WTC11 (cell line): ENCODE data around the gene P2RX1. TPM values are rescaled to one million over a fixed set of nuclear protein-coding genes. Genes with fewer than 3 reads are reported as not detected.
A peak's percentile ranks its signal among the peaks of the same experiment; 100 is the strongest.

ENCODE experiments used
- ATAC-seq: fragments of 200-7000 bp; cut with Tn5 transposase; 2 replicates; pipeline ENCODE4 v1.10.0; 2021; ENCODE audit warnings: mild to moderate bottlenecking, moderate library complexity
- CTCF ChIA-PET: fragments of 300-600 bp; sonication (Branson Sonifier 250); formaldehyde crosslinking; loops from one replicate; lab custom pipeline; 2021; ENCODE audit warnings: antibody characterized with exemption; lab: Charles Lee
- POLR2A ChIA-PET: fragments of 350-600 bp; sonication (Branson Sonifier 250); formaldehyde crosslinking; loops from one replicate; lab custom pipeline; 2021; ENCODE audit warnings: antibody characterized with exemption; lab: Charles Lee
- DNase-seq: peaks from one replicate; pipeline ENCODE4 v3.0.0; 2021; ENCODE audit warnings: low spot score
- H3K27ac Mint-ChIP-seq: 2 replicates; pipeline ENCODE4 v1.8.0; 2021; ENCODE audit warnings: mixed read lengths
- H3K27me3 Mint-ChIP-seq: 2 replicates; pipeline ENCODE4 v1.8.0; 2021; ENCODE audit warnings: low read depth, mild to moderate bottlenecking, moderate library complexity, mixed read lengths
- H3K36me3 Mint-ChIP-seq: 2 replicates; pipeline ENCODE4 v1.8.0; 2021; ENCODE audit warnings: mixed read lengths
- H3K4me1 Mint-ChIP-seq: 2 replicates; pipeline ENCODE4 v1.8.0; 2022; ENCODE audit warnings: mixed read lengths
- H3K4me3 Mint-ChIP-seq: 2 replicates; pipeline ENCODE4 v1.8.0; 2021; ENCODE audit warnings: mild to moderate bottlenecking, moderate library complexity, mixed read lengths
- H3K9me3 Mint-ChIP-seq: 2 replicates; pipeline ENCODE4 v1.8.0; 2021; ENCODE audit warnings: mixed read lengths
- E2F4 ChIP-seq: sonication (generic); formaldehyde crosslinking; IDR thresholded peaks from 2 replicates; pipeline ENCODE4 v1.8.1; 2022; ENCODE audit warnings: low read depth, mild to moderate bottlenecking, moderate library complexity, missing genetic modification reagents, borderline replicate concordance
- GRHL2 ChIP-seq: fragments of 250-450 bp; sonication (Bioruptor Pico); IDR thresholded peaks from 2 replicates; pipeline ENCODE4 v1.8.0; 2022; ENCODE audit warnings: mild to moderate bottlenecking, moderate library complexity; ENCODE audit not compliant: insufficient replicate concordance, severe bottlenecking
- JAZF1 ChIP-seq: fragments of 250-450 bp; sonication (Bioruptor Pico); IDR thresholded peaks from 2 replicates; pipeline ENCODE4 v1.9.0; 2021; ENCODE audit warnings: moderate library complexity, mild to moderate bottlenecking, inconsistent platforms
- MLX ChIP-seq: sonication (generic); formaldehyde crosslinking; IDR thresholded peaks from 2 replicates; pipeline ENCODE4 v1.8.1; 2023; ENCODE audit warnings: mild to moderate bottlenecking, missing genetic modification reagents, moderate library complexity
- SOX15 ChIP-seq: fragments of 250-450 bp; sonication (Bioruptor Pico); IDR thresholded peaks from 2 replicates; pipeline ENCODE4 v1.9.0; 2021; ENCODE audit warnings: mild to moderate bottlenecking
- SP1 ChIP-seq: sonication (generic); formaldehyde crosslinking; conservative IDR thresholded peaks from 2 replicates; pipeline ENCODE4 v1.8.1; 2022; ENCODE audit warnings: missing genetic modification reagents
- total RNA-seq: library from RNA; stranded (reverse); gene quantifications from 3 replicates; pipeline ENCODE4 v1.2.3, GENCODE V29; 2021
- TF ChIP-seq, protein P1 (sequence below): fragments of 250-450 bp; sonication (Bioruptor Pico); IDR thresholded peaks from 2 replicates; pipeline ENCODE4 v1.9.0; 2021; ENCODE audit warnings: moderate library complexity, mild to moderate bottlenecking, inconsistent platforms, borderline replicate concordance
- TF ChIP-seq, protein P2 (sequence below): sonication (generic); formaldehyde crosslinking; conservative IDR thresholded peaks from 2 replicates; pipeline ENCODE4 v1.8.1; 2023; ENCODE audit warnings: mild to moderate bottlenecking, low read depth, missing genetic modification reagents, moderate library complexity
- TF ChIP-seq, protein P3 (sequence below): sonication (generic); formaldehyde crosslinking; IDR thresholded peaks from 2 replicates; pipeline ENCODE4 v1.8.1; 2023; ENCODE audit warnings: mild to moderate bottlenecking, missing genetic modification reagents
- TF ChIP-seq, protein P4 (sequence below): sonication (generic); formaldehyde crosslinking; IDR thresholded peaks from 2 replicates; pipeline ENCODE4 v1.8.0; 2022; ENCODE audit warnings: missing genetic modification reagents
- TF ChIP-seq, protein P5 (sequence below): fragments of 250-450 bp; sonication (Bioruptor Pico); IDR thresholded peaks from 2 replicates; pipeline ENCODE4 v1.9.0; 2021; ENCODE audit warnings: mild to moderate bottlenecking

Gene P2RX1
- total RNA-seq, 1 experiment from 2014 or later, result 0.07 TPM

DNA sequence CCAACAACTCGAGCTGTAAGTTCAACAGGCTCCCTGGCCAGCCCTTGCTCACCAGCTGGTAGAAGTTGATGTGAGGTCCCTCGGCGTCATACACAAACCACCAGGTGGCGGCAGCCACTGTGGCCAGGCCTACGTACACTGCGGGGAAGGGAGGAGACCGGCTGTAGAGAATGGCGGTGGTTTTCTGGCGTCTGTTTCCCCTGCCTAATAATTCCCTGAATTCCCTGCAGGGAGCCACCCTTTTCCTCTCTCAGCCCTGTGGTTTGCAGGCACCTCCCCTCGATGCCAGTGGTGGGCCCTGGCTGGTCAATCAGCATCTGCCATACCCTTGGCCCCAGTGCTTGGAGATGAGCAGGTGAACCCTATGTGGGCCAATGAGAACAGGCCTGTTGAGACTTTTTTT lies 18.9 kb upstream of the P2RX1 start (continued):
- TF ChIP-seq MLX (CRISPR knock-in tag) (no peak), SP1 (0 out of 2 replicates have a peak, but pooled peaks have one; percentile 33)
- TF ChIP-seq, protein P1, sequence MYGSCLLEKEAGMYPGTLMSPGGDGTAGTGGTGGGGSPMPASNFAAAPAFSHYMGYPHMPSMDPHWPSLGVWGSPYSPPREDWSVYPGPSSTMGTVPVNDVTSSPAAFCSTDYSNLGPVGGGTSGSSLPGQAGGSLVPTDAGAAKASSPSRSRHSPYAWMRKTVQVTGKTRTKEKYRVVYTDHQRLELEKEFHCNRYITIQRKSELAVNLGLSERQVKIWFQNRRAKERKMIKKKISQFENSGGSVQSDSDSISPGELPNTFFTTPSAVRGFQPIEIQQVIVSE (CRISPR knock-in tag), result no peak

GRCh38 chr17:3929764-3930163 lies 13.5 kb upstream of the P2RX1 start:
- ATAC-seq (no peak), DNase-seq (no peak)
- CTCF ChIA-PET, result interaction anchor here (2.8 kb wide), 1 partner anchor 16 kb away, joined by 20 read pairs; no protein-coding TSS in a partner anchor
- no peaks in the 10 kb centered on the region for H3K27me3 Mint-ChIP-seq
- TF ChIP-seq, protein P1 (CRISPR knock-in tag), result no peak
- TF ChIP-seq, protein P2, sequence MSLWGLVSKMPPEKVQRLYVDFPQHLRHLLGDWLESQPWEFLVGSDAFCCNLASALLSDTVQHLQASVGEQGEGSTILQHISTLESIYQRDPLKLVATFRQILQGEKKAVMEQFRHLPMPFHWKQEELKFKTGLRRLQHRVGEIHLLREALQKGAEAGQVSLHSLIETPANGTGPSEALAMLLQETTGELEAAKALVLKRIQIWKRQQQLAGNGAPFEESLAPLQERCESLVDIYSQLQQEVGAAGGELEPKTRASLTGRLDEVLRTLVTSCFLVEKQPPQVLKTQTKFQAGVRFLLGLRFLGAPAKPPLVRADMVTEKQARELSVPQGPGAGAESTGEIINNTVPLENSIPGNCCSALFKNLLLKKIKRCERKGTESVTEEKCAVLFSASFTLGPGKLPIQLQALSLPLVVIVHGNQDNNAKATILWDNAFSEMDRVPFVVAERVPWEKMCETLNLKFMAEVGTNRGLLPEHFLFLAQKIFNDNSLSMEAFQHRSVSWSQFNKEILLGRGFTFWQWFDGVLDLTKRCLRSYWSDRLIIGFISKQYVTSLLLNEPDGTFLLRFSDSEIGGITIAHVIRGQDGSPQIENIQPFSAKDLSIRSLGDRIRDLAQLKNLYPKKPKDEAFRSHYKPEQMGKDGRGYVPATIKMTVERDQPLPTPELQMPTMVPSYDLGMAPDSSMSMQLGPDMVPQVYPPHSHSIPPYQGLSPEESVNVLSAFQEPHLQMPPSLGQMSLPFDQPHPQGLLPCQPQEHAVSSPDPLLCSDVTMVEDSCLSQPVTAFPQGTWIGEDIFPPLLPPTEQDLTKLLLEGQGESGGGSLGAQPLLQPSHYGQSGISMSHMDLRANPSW (CRISPR knock-in tag), result no peak
- TF ChIP-seq GRHL2 (CRISPR knock-in tag), result no peak
- TF ChIP-seq, protein P3, sequence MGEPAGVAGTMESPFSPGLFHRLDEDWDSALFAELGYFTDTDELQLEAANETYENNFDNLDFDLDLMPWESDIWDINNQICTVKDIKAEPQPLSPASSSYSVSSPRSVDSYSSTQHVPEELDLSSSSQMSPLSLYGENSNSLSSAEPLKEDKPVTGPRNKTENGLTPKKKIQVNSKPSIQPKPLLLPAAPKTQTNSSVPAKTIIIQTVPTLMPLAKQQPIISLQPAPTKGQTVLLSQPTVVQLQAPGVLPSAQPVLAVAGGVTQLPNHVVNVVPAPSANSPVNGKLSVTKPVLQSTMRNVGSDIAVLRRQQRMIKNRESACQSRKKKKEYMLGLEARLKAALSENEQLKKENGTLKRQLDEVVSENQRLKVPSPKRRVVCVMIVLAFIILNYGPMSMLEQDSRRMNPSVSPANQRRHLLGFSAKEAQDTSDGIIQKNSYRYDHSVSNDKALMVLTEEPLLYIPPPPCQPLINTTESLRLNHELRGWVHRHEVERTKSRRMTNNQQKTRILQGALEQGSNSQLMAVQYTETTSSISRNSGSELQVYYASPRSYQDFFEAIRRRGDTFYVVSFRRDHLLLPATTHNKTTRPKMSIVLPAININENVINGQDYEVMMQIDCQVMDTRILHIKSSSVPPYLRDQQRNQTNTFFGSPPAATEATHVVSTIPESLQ (CRISPR knock-in tag), result no peak
- TF ChIP-seq, protein P4, sequence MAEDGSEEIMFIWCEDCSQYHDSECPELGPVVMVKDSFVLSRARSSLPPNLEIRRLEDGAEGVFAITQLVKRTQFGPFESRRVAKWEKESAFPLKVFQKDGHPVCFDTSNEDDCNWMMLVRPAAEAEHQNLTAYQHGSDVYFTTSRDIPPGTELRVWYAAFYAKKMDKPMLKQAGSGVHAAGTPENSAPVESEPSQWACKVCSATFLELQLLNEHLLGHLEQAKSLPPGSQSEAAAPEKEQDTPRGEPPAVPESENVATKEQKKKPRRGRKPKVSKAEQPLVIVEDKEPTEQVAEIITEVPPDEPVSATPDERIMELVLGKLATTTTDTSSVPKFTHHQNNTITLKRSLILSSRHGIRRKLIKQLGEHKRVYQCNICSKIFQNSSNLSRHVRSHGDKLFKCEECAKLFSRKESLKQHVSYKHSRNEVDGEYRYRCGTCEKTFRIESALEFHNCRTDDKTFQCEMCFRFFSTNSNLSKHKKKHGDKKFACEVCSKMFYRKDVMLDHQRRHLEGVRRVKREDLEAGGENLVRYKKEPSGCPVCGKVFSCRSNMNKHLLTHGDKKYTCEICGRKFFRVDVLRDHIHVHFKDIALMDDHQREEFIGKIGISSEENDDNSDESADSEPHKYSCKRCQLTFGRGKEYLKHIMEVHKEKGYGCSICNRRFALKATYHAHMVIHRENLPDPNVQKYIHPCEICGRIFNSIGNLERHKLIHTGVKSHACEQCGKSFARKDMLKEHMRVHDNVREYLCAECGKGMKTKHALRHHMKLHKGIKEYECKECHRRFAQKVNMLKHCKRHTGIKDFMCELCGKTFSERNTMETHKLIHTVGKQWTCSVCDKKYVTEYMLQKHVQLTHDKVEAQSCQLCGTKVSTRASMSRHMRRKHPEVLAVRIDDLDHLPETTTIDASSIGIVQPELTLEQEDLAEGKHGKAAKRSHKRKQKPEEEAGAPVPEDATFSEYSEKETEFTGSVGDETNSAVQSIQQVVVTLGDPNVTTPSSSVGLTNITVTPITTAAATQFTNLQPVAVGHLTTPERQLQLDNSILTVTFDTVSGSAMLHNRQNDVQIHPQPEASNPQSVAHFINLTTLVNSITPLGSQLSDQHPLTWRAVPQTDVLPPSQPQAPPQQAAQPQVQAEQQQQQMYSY, result no peak
- TF ChIP-seq, protein P5, sequence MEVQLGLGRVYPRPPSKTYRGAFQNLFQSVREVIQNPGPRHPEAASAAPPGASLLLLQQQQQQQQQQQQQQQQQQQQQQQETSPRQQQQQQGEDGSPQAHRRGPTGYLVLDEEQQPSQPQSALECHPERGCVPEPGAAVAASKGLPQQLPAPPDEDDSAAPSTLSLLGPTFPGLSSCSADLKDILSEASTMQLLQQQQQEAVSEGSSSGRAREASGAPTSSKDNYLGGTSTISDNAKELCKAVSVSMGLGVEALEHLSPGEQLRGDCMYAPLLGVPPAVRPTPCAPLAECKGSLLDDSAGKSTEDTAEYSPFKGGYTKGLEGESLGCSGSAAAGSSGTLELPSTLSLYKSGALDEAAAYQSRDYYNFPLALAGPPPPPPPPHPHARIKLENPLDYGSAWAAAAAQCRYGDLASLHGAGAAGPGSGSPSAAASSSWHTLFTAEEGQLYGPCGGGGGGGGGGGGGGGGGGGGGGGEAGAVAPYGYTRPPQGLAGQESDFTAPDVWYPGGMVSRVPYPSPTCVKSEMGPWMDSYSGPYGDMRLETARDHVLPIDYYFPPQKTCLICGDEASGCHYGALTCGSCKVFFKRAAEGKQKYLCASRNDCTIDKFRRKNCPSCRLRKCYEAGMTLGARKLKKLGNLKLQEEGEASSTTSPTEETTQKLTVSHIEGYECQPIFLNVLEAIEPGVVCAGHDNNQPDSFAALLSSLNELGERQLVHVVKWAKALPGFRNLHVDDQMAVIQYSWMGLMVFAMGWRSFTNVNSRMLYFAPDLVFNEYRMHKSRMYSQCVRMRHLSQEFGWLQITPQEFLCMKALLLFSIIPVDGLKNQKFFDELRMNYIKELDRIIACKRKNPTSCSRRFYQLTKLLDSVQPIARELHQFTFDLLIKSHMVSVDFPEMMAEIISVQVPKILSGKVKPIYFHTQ (CRISPR knock-in tag), result no peak
- no peak for TF ChIP-seq E2F4 (CRISPR knock-in tag)
- no peak for TF ChIP-seq SOX15 (CRISPR knock-in tag)
- TF ChIP-seq JAZF1 (CRISPR knock-in tag), result no peak
- peaks cover 5% of the 10 kb centered on the region; the same call in 1 of the 2 replicates for H3K4me1 Mint-ChIP-seq
- H3K36me3 Mint-ChIP-seq, result peaks cover 1% of the 10 kb centered on the region; the same call in 1 of the 2 replicates
- H3K9me3 Mint-ChIP-seq, result no peaks in the 10 kb centered on the region
- H3K27ac Mint-ChIP-seq, result no peak overlapping the region
- POLR2A ChIA-PET, result no interaction called here
- no peak overlapping the region for H3K4me3 Mint-ChIP-seq
